MM.1S (cell line): ENCODE data around the gene SUSD4.
"Not testable (repeated sequence)": the region's sequence is repeated elsewhere in the genome, so short reads cannot be mapped to it uniquely, and the experiment has no call there.

Experiments
- DNase-seq: peaks from one replicate; pipeline ENCODE4 v3.0.0-alpha.2; 2015
- H2AFZ ChIP-seq: fragments of 300-600 bp; sonication (generic); 2 replicates; pipeline ENCODE4 v1.6.0; 2016; ENCODE audit warnings: antibody characterized with exemption, low read length
- H3F3A ChIP-seq: fragments of 300-600 bp; sonication (generic); 2 replicates; pipeline ENCODE4 v1.6.1; 2016; ENCODE audit warnings: mild to moderate bottlenecking, antibody characterized with exemption, low read length, moderate library complexity, mixed read lengths; ENCODE audit not compliant: insufficient read depth
- H3K27ac ChIP-seq: fragments of 300-600 bp; sonication (generic); 2 replicates; pipeline ENCODE4 v1.5.1; 2016; ENCODE audit warnings: mild to moderate bottlenecking, low read length
- H3K27me3 ChIP-seq: fragments of 300-600 bp; sonication (generic); replicated peaks from 2 replicates; pipeline ENCODE4 v1.6.0; 2016; ENCODE audit warnings: low read length; ENCODE audit not compliant: insufficient read depth
- H3K36me3 ChIP-seq: fragments of 300-600 bp; sonication (generic); replicated peaks from 2 replicates; pipeline ENCODE4 v1.6.1; 2016; ENCODE audit warnings: mild to moderate bottlenecking, low read length, mixed read lengths; ENCODE audit not compliant: insufficient read depth
- H3K4me1 ChIP-seq: fragments of 300-600 bp; sonication (generic); 2 replicates; pipeline ENCODE4 v1.6.1; 2016; ENCODE audit warnings: low read length, mixed read lengths
- H3K4me2 ChIP-seq: fragments of 300-600 bp; sonication (generic); 2 replicates; pipeline ENCODE4 v1.6.0; 2016; ENCODE audit warnings: low read depth, low read length
- H3K4me3 ChIP-seq: fragments of 300-600 bp; sonication (generic); 2 replicates; pipeline ENCODE4 v1.5.1; 2016; ENCODE audit warnings: low read length, mixed read lengths
- H3K79me2 ChIP-seq: fragments of 300-600 bp; sonication (generic); 2 replicates; pipeline ENCODE4 v1.6.1; 2016; ENCODE audit warnings: mixed run types, low read length, mixed read lengths
- H3K9ac ChIP-seq: fragments of 300-600 bp; sonication (generic); 2 replicates; pipeline ENCODE4 v1.6.1; 2016; ENCODE audit warnings: low read length, mixed read lengths
- H3K9me2 ChIP-seq: fragments of 300-600 bp; sonication (generic); replicated peaks from 2 replicates; pipeline ENCODE4 v1.6.1; 2016; ENCODE audit warnings: mild to moderate bottlenecking, low read length, mixed read lengths; ENCODE audit not compliant: insufficient read depth
- H3K9me3 ChIP-seq: fragments of 300-600 bp; sonication (generic); replicated peaks from 2 replicates; pipeline ENCODE4 v1.6.1; 2016; ENCODE audit warnings: mild to moderate bottlenecking, low read length, mixed read lengths; ENCODE audit not compliant: insufficient read depth
- H4K20me1 ChIP-seq: fragments of 300-600 bp; sonication (generic); 2 replicates; pipeline ENCODE4 v1.6.1; 2016; ENCODE audit warnings: mild to moderate bottlenecking, low read length, moderate library complexity, mixed read lengths; ENCODE audit not compliant: insufficient read depth
- EZH2 ChIP-seq: fragments of 300-600 bp; sonication (generic); optimal IDR thresholded peaks from 2 replicates; pipeline ENCODE3; 2017; ENCODE audit warnings: low read depth, mild to moderate bottlenecking, antibody characterized with exemption, low read length, mixed read lengths
- EZH2phosphoT487 ChIP-seq: fragments of 300-600 bp; sonication (generic); IDR thresholded peaks from 2 replicates; pipeline ENCODE4 v1.6.1; 2018; ENCODE audit warnings: antibody characterized with exemption, low read length
- TF ChIP-seq, protein P1 (sequence below): fragments of 300-600 bp; sonication (generic); IDR thresholded peaks from 2 replicates; pipeline ENCODE4 v1.5.1; 2016; ENCODE audit warnings: antibody characterized with exemption, low read length, mixed read lengths

Gene SUSD4

DNA sequence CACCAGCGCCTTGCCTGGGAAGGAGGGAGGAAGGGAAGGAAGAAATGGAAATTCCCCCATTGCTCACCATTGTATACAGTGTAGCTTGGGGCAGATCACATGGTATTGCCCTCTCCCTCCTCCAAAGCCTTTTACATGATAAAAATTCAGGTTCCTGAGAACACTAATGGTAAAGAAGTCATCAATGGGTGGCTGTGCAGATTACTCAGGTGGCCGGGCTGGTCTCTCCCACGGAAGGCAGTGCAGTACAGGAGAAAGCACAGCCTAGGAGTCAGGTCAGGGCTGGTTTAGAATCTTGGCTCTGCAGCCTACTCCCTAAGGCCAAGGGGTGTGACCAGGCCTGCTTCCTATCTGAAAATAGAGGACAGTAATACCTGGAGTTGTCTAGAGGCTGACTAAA, 107.9 kb downstream of the SUSD4 start:
- Histone ChIP-seq H3F3A (no peaks in the 10 kb centered on the region), H3K4me3 (no peak overlapping the region), H3K9me3 (no peaks in the 10 kb centered on the region), H4K20me1 (no peaks in the 10 kb centered on the region), H3K36me3 (no peaks in the 10 kb centered on the region), H3K4me2 (no peak overlapping the region), H3K27ac (no peak overlapping the region), H3K4me1 (no peaks in the 10 kb centered on the region), H3K9ac (no peak overlapping the region), H3K79me2 (no peaks in the 10 kb centered on the region), H3K27me3 (peaks cover 14% of the 10 kb centered on the region; the same call in 1 of the 2 replicates), H2AFZ (no peak overlapping the region), H3K9me2 (no peaks in the 10 kb centered on the region)
- TF ChIP-seq, protein P1, sequence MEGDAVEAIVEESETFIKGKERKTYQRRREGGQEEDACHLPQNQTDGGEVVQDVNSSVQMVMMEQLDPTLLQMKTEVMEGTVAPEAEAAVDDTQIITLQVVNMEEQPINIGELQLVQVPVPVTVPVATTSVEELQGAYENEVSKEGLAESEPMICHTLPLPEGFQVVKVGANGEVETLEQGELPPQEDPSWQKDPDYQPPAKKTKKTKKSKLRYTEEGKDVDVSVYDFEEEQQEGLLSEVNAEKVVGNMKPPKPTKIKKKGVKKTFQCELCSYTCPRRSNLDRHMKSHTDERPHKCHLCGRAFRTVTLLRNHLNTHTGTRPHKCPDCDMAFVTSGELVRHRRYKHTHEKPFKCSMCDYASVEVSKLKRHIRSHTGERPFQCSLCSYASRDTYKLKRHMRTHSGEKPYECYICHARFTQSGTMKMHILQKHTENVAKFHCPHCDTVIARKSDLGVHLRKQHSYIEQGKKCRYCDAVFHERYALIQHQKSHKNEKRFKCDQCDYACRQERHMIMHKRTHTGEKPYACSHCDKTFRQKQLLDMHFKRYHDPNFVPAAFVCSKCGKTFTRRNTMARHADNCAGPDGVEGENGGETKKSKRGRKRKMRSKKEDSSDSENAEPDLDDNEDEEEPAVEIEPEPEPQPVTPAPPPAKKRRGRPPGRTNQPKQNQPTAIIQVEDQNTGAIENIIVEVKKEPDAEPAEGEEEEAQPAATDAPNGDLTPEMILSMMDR: no peak
- no peak for TF ChIP-seq EZH2
- no peak for TF ChIP-seq EZH2phosphoT487
- no peak for DNase-seq

DNA sequence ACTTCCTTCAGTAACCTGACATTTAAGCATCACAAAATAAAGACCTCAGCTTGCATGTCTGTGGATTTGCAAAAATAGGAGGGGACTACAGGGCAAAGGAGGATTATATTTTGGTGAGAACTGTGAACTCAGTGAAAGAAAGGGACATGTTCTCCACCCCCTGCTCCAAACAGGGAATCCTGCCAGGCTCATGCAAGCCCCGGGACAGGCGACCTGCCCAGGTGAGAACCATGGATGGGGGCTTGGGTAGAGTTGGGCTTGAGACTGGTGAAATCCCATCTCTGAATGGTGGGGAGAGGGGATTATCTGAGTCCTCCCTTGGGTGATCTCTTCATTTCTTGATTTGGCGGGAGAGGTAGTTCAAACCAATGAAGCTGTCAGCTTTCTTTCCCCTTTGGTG, 110.1 kb downstream of the SUSD4 start:
- H3K9me2 ChIP-seq: no peaks in the 10 kb centered on the region
- no peaks in the 10 kb centered on the region for H4K20me1 ChIP-seq
- H3K4me2 ChIP-seq: no peak overlapping the region
- no peaks in the 10 kb centered on the region for H3K79me2 ChIP-seq
- H3K27ac ChIP-seq: no peak overlapping the region
- no peak overlapping the region for H3K4me3 ChIP-seq
- H3K36me3 ChIP-seq: no peaks in the 10 kb centered on the region
- peaks cover 14% of the 10 kb centered on the region for H3K4me1 ChIP-seq
- no peak overlapping the region for H3K9ac ChIP-seq
- H3K9me3 ChIP-seq: no peaks in the 10 kb centered on the region
- TF ChIP-seq, protein P1: no peak
- TF ChIP-seq EZH2 (no peak), EZH2phosphoT487 (no peak)
- no peak for DNase-seq
- no peak overlapping the region for H2AFZ ChIP-seq
- peaks cover 8% of the 10 kb centered on the region for H3F3A ChIP-seq
- H3K27me3 ChIP-seq: peaks cover 26% of the 10 kb centered on the region; the same call in 1 of the 2 replicates

DNA sequence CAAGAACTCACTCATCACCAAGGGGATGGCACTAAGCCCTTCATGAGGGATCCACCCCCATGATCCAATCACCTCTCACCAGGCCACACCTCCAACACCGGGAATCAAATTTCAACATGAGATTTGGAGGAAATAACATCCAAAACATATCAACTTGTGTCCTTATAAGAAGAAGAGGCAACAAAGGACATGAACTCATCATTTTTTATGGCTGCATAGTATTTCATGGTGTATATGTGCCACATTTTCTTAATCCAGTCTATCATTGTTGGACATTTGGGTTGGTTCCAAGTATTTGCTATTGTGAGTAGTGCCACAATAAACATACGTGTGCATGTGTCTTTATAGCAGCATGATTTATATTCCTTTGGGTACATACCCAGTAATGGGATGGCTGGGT, 112.6 kb downstream of the SUSD4 start:
- not testable (repeated sequence) for H3K4me2 ChIP-seq, H3K9me3 ChIP-seq, H3K9me2 ChIP-seq, H3K27ac ChIP-seq, H4K20me1 ChIP-seq, H3K9ac ChIP-seq, DNase-seq, H3K79me2 ChIP-seq, H2AFZ ChIP-seq, H3K36me3 ChIP-seq, H3K4me3 ChIP-seq
- peaks cover 19% of the 10 kb centered on the region for H3F3A ChIP-seq
- peaks cover 25% of the 10 kb centered on the region for H3K4me1 ChIP-seq
- peaks cover 26% of the 10 kb centered on the region; the same call in 1 of the 2 replicates for H3K27me3 ChIP-seq

DNA sequence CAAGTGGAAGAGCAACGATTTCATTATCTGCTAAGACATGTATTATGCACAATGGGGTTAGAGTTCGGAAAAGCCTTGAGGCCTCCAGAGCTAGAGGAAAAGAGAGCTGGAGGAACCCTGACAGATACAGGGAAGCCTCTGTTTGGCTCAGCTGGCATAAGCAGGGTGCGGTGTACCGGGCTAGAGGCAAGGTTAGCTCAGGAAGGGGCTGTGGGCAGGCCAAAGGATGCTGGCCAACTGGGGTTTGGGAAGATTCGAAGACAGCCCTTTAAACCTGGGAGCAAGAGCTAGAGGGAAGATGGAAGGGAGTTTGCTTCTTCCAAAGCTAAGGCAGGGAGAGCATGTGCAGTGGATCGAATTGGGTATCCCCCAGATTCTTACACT, 113.4 kb downstream of the SUSD4 start:
- Histone ChIP-seq H3K79me2 (no peaks in the 10 kb centered on the region), H3K9me3 (no peaks in the 10 kb centered on the region), H3F3A (peaks cover 19% of the 10 kb centered on the region), H3K36me3 (no peaks in the 10 kb centered on the region), H3K4me3 (no peak overlapping the region), H3K27ac (no peak overlapping the region), H3K27me3 (peaks cover 26% of the 10 kb centered on the region; the same call in 1 of the 2 replicates), H3K9me2 (no peaks in the 10 kb centered on the region), H3K4me2 (no peak overlapping the region), H3K9ac (no peak overlapping the region), H3K4me1 (peaks cover 25% of the 10 kb centered on the region), H4K20me1 (no peaks in the 10 kb centered on the region), H2AFZ (no peak overlapping the region)
- TF ChIP-seq, protein P1: no peak
- TF ChIP-seq EZH2phosphoT487 (no peak), EZH2 (no peak)
- DNase-seq: no peak
